ENCODE results near the gene AKAP13.
"Not testable (repeated sequence)": the region's sequence is repeated elsewhere in the genome, so short reads cannot be mapped to it uniquely, and the experiment has no call there.

AKAP13 gene

GRCh38 chr15:85632014-85632413, 251.6 kb downstream of the AKAP13 start:
- DNase-seq, result no peak

DNA sequence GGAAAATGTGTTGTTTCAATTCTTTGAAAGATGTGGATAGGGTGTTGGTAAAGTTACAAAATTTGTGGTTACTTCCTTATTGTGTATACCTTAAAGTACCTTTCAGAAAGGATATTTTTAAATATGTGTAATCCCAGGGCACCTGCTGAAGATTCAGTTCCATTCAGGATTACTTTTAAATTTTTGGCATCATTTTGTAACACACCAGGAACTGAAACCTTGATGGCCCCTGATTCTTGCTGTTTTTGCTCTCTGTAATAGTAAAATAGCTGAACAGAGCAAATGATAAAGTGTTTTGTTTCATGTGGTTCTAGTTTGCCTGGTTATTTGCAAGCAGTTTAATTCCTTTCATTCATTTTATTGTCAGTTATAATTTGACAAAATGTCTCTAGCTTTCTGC, 253.5 kb downstream of the AKAP13 start:
- no peak for DNase-seq

DNA sequence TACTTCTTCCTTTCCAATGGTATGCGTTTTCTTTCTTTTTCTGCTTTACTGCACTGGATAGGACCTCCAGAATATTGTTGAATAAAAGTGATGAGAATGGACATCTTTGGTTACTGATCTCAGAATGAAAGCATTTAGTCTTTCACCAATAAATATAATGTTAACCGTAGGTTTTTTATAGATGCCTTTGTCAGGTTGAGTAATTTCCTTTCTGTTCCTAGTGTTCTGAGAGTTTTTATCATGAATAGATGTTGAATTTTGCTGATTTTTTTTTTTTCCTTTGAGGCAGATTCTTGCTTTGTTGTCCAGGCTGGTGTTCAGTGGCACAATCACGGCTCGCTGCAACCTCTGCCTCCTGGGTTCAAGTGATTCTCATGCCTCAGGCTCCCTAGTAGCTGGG, 255.9 kb downstream of the AKAP13 start:
- no peak for DNase-seq

GRCh38 chr15:85639752-85640381, 259.5 kb downstream of the AKAP13 start:
- no peak for DNase-seq

DNA sequence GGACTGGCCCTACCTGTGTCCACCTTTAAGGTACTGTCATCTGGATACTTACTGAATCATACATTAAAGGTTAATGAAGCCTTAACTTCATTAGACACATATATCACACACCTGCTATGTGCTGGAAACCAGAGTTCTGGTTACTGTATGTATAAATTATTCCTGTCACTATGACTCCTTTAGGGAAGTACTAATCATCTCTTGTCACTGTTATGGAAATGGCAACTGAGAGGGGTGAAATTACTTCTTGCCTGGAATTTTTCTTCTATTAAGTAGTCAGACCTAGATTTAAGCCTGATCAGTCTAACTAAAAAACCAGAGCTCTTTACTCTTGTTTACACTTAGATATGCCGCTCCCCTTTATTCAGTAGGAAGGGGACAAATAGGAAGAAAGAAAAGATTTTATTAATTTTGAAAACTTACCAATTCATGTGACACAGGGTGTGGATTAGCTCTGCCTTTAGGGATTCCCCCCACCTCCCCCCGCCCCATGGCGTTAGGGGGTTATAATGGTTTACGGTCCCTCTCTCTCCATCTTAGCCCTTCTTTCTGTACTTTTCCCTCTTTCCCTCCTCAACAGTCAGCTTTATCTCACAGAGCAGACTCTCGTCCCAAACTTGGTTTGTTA, 261.8 kb downstream of the AKAP13 start:
- DNase-seq, result no peak

GRCh38 chr15:85642693-85643066, 262.3 kb downstream of the AKAP13 start:
- DNase-seq, result no peak

- DNase-seq, result no peak
Observed at GRCh38 chr15:85646538-85647091, 266.2 kb downstream of the AKAP13 start.

DNA sequence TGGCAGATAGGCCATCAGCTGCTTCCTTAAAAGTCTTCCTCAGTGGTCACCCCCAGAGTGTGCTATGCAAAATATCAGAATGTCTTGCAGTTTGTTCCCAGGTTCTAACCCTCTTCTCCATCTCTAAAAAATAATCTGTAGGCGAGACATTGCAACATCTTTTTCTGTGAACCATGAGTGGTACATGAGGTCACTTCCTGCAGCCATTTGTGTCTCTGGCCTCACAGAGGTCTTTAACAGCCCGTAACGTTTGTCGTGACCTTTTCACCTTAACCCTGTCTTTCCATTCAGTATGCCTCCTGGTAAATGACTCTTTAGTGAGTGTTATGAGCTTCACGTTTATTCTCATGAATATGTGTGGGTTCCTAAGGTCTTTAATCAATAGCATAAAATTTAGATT, 269.0 kb downstream of the AKAP13 start:
- peak; percentile 7 for DNase-seq

- DNase-seq, result no peak
Observed at GRCh38 chr15:85651548-85651947, 271.1 kb downstream of the AKAP13 start.

GRCh38 chr15:85652457-85652856, 272.1 kb downstream of the AKAP13 start:
- DNase-seq, result no peak

DNA sequence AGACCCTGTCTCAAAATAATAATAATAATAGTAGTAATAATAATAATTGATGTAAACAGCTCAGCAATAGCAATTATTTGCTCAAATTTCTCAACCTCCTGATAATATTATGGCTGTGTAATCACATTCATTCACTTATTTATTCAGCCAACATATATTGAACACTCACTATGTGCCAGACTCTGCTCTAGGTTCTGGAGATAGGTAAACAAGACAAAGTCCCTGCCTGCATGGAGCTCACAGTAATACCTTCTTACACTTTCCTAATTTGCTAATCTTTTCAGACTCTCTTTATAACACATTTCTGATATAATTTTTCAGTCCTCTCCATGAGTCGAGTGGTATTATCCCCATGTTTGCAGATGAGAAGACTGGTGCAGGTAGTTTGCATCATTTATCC, 276.7 kb downstream of the AKAP13 start:
- DNase-seq, result no peak

DNA sequence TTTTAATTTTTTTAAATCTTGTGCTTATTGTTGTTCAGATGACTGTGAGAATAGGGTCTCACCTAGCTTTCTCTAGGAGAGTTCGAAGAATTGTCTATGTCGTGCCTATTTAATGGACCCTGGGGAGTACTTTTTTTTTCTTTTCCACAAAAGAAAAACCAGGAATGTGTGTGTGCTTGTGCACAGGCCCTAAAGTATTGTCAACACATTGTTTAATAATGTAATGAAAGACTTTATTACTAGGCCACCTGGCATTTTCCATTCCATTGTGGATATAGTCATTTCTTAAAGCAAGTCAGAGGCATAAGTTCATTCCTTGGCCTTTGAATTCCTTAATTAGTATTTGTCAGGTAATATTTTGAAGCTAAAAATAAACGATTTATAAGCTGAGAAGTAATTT, 278.4 kb downstream of the AKAP13 start:
- no peak for DNase-seq

- no peak for DNase-seq
Observed at GRCh38 chr15:85661859-85662258, 281.5 kb downstream of the AKAP13 start.

GRCh38 chr15:85665677-85666076, 285.3 kb downstream of the AKAP13 start:
- not testable (repeated sequence) for DNase-seq

- DNase-seq, result peak; percentile 18
Observed at GRCh38 chr15:85667491-85668424, 287.4 kb downstream of the AKAP13 start.

DNA sequence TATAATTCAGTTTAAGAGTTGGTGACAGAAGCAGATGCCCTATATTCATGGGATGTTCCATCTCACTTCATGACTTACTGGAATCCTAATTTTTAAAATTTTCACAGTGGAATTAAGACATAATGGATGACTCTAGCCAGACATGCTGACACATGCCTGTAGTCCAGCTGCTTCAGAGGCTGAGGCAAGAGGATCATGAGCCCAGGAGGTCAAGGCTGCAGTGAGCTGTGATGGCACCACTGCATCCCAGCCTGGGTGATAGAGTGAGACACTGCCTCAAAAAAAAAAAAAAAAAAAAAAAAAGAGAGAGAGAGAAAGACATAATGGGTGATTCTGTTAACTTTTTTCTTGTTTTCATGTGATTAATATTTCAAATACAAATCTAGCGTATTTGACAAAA, 290.8 kb downstream of the AKAP13 start:
- DNase-seq, result no peak

DNA sequence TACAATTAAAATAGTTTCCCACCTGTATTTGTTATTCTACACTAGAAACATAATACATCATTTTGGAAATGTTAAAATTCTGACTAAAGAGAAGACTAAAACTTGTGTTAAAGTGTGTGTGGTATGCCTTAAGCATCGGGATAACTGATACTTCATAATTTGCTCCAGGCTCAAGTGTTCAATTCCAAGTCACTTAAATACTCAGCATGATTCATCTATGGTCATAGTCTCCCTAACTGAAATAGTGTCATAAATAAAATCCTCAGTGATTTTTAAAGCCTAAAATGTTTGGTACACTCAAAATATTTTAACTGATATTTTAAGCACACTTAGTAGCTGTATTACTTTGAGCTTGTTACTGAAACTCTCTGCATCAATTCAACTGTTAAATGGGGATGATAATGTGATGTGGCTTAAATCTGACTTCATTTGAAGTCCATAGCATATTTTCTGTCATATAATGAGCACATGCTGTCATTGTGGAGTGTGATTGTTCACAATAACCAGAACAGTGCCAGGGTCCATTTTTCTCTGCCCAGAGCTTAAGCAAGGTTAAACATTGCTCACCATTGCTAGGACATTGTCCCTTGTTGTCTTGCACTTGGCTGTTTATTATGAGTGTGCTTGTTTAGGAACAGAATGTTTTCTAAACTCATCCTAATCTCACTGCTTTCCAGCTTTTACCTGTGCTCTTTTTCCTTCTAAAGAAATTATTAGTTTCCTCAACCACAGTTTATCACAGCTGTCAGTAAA, 292.1 kb downstream of the AKAP13 start:
- DNase-seq, result no peak

GRCh38 chr15:85673326-85673725, 292.9 kb downstream of the AKAP13 start:
- no peak for DNase-seq

- DNase-seq, result no peak
Observed at GRCh38 chr15:85676342-85677098, 296.1 kb downstream of the AKAP13 start.

DNA sequence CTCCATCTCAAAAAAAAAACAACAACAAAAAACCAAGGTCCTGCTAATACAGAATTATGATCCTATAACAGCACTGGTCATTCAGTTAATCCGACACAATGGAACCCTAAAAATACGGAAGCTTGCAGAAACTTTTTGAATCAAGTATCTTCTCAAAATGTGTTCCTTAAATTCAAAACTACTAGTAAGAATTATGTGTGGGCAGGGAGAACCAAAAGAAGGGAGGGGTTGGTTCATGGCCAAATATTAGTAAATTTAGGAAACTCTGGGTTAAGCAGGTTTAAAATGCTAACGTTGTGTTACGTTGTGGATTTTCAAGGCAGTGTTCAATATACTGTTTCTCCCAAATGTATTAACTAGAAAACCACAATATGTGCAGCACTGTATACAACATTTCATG, 298.8 kb downstream of the AKAP13 start:
- no peak for DNase-seq

- DNase-seq, result no peak
Observed at GRCh38 chr15:85681386-85681785, 301.0 kb downstream of the AKAP13 start.

DNA sequence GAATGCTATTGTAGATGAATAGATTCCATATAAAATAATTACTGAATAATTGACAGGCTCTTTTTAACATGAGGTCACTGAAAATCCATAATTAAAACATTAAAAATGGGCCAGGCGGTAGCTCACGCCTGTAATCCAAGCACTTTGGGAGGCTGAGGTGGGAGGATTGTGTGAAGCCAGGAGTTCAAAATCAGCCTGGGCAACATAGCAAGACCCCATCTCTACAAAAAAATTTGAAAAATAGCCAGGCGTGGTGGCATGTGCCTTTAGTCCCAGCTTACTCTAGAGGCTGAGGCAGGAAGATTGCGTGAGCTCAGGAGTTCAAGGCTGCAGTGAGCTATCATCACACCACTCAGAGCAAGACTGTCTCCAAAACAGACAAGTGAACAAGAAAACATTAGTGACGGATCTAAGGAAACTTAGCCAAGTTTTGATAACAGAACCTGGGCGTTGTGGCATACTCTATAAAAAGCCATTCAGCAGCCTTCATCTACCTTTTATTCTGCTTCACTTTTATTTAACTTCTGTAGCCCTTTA, 303.8 kb downstream of the AKAP13 start:
- DNase-seq, result no peak
